Measurements from ENCODE around the gene PNMA8C.

- TF ChIP-seq CTCF (IDR thresholded peaks at IDR 0.05), result no peak
- TF ChIP-seq POLR2A (IDR thresholded peaks at IDR 0.05), result no peak
Measured at GRCh38 chr19:46422344-46422743, 6.4 kb downstream of the PNMA8C start.

All from adrenal gland (tissue), 5 donors.